K562 (cell line): ENCODE results near the gene GLIPR1. TPM values are rescaled to one million over a fixed set of nuclear protein-coding genes. Genes with fewer than 3 reads are reported as not detected.
"Not testable (repeated sequence)": the region's sequence is repeated elsewhere in the genome, so short reads cannot be mapped to it uniquely, and the experiment has no call there.

Experiments used
- ATAC-seq: fragments of 200-7000 bp; cut with Tn5 transposase; 3 replicates; pipeline ENCODE4 v1.9.1; 2020; ENCODE audit warnings: moderate library complexity
- BruUV-seq: library from RNA; stranded (reverse); fragments of 400-500 nt; replicated peaks from 2 replicates; lab custom pipeline; 2021; lab: Mats Ljungman, UMichigan
- CTCF ChIA-PET: fragments of 300-600 bp; formaldehyde crosslinking; extraction: SDS; loops from one replicate; lab custom pipeline; 2021; ENCODE audit warnings: low intra/inter-chr PET ratio; lab: Yijun Ruan, JAX
- POLR2A ChIA-PET: fragments of 300-600, 350-650 bp; sonication (Branson Sonifier 250); formaldehyde crosslinking; extraction: SDS; loops from one replicate; lab custom pipeline; 2021; ENCODE audit warnings: antibody characterized with exemption, inconsistent platforms; lab: Yijun Ruan, JAX
- DNase-seq, 4 experiments: peaks; one replicate each; pipeline versions ENCODE4 v3.0.0 to v3.0.0-alpha.2; 2011 to 2018; ENCODE audit warnings: low spot score in 3 of 4, mixed read lengths in 3 of 4; ENCODE audit errors: extremely low read depth in 1 of 4
- FAIRE-seq: peaks from 2 replicates; lab custom pipeline; 2011; peaks lifted over from hg19 to GRCh38; lab: Jason Lieb, UNC
- H2AFZ ChIP-seq: 2 replicates; pipeline ENCODE4 v1.6.0; 2011; ENCODE audit warnings: low read depth, low read length, control low read depth, inconsistent platforms
- H3K27ac ChIP-seq: fragments of 200-600 bp; 3 replicates; pipeline ENCODE4 v1.8.0; 2011; ENCODE audit warnings: low read depth, mild to moderate bottlenecking, control low read depth, inconsistent platforms, low read length, moderate library complexity, mixed read lengths; ENCODE audit errors: extremely low read depth
- H3K27me3 ChIP-seq, 2 experiments: fragments of 300-600 bp in 1 of 2; 2 replicates in 1 of 2; 3 replicates in 1 of 2; pipeline versions ENCODE4 v1.6.0 to v1.8.0; 2011; ENCODE audit warnings: inconsistent platforms in 2 of 2, low read length in 2 of 2, mild to moderate bottlenecking in 1 of 2, mixed read lengths in 1 of 2, moderate library complexity in 1 of 2; ENCODE audit not compliant: control insufficient read depth in 2 of 2, insufficient read depth in 2 of 2
- H3K36me3 ChIP-seq: fragments of 300-600 bp; 3 replicates; pipeline ENCODE4 v1.8.0; 2011; ENCODE audit warnings: mild to moderate bottlenecking, low read length, inconsistent platforms; ENCODE audit not compliant: control insufficient read depth, insufficient read depth
- H3K4me1 ChIP-seq, 2 experiments: fragments of 200-600 bp in 1 of 2; replicated peaks in 1 of 2; 2 replicates in 1 of 2; 3 replicates in 1 of 2; pipeline versions ENCODE4 v1.5.1 to v1.8.0; 2011; ENCODE audit warnings: inconsistent platforms in 2 of 2, low read length in 2 of 2, mild to moderate bottlenecking in 1 of 2, mixed read lengths in 1 of 2, moderate library complexity in 1 of 2; ENCODE audit not compliant: control insufficient read depth in 2 of 2, insufficient read depth in 2 of 2
- H3K4me2 ChIP-seq: 2 replicates; pipeline ENCODE4 v1.6.1; 2011; ENCODE audit warnings: low read length, control low read depth, inconsistent platforms, mixed read lengths; ENCODE audit not compliant: insufficient read depth
- H3K4me3 ChIP-seq: fragments of 200-600 bp; sonication (generic), shearing (Covaris generic); 2 replicates; pipeline ENCODE4 v1.5.1; 2016; ENCODE audit warnings: control low read depth, inconsistent platforms
- H3K79me2 ChIP-seq: fragments of 200-600 bp; 3 replicates; pipeline ENCODE4 v1.8.0; 2011; ENCODE audit warnings: low read length, inconsistent platforms; ENCODE audit not compliant: control insufficient read depth, insufficient read depth
- H3K9ac ChIP-seq, 2 experiments: 2 replicates each; pipeline versions ENCODE4 v1.6.0 to v1.6.1; 2011; ENCODE audit warnings: low read depth in 2 of 2, low read length in 2 of 2, control low read depth in 1 of 2, inconsistent platforms in 1 of 2, mild to moderate bottlenecking in 1 of 2, mixed read lengths in 1 of 2; ENCODE audit not compliant: insufficient read depth in 1 of 2
- H3K9me1 ChIP-seq: one replicate; pipeline ENCODE4 v1.6.0; 2011; ENCODE audit warnings: inconsistent platforms, mild to moderate bottlenecking, low read length, moderate library complexity; ENCODE audit not compliant: control insufficient read depth, insufficient read depth
- H3K9me3 ChIP-seq: replicated peaks from 2 replicates; pipeline ENCODE4 v1.5.1; 2011; ENCODE audit warnings: low read depth, low read length, inconsistent platforms; ENCODE audit not compliant: control insufficient read depth, insufficient read depth
- H4K20me1 ChIP-seq: replicated peaks from 2 replicates; pipeline ENCODE4 v1.6.1; 2011; ENCODE audit warnings: low read length, inconsistent platforms, mixed read lengths; ENCODE audit not compliant: control insufficient read depth, insufficient read depth
- ATF6 ChIP-seq: sonication (generic); formaldehyde crosslinking; IDR thresholded peaks from 2 replicates; pipeline ENCODE4 v1.4.0; 2020; ENCODE audit warnings: mild to moderate bottlenecking, missing genetic modification reagents
- BCOR ChIP-seq: fragments of 450-650 bp; IDR thresholded peaks from 2 replicates; pipeline ENCODE4 v1.6.1; 2016
- MBD2 ChIP-seq: sonication (generic); IDR thresholded peaks from 2 replicates; pipeline ENCODE4 v1.6.1; 2016; ENCODE audit warnings: low read depth, borderline replicate concordance
- MED1 ChIP-seq: sonication (generic); formaldehyde crosslinking; IDR thresholded peaks from 2 replicates; pipeline ENCODE4 v1.8.1; 2023; ENCODE audit warnings: missing genetic modification reagents, borderline replicate concordance
- PHF21A ChIP-seq: fragments of 450-650 bp; IDR thresholded peaks from 2 replicates; pipeline ENCODE4 v1.6.1; 2017; ENCODE audit warnings: low read depth, borderline replicate concordance
- SRSF9 ChIP-seq: fragments of 200-400 bp; formaldehyde crosslinking; IDR thresholded peaks from 2 replicates; pipeline ENCODE4 v1.6.1; 2017; ENCODE audit warnings: low read depth, low read length, borderline replicate concordance
- ZNF76 ChIP-seq: fragments of 250-450 bp; sonication (Bioruptor Pico); IDR thresholded peaks from 2 replicates; pipeline ENCODE4 v1.4.0; 2020; ENCODE audit warnings: mild to moderate bottlenecking, moderate library complexity, borderline replicate concordance
- WGBS: fragments of 100-300 bp; shearing (Covaris generic); methylation state at CpG from one replicate; pipeline ENCODE4 v1.1.6; 2016; ENCODE audit warnings: low coverage, mixed read lengths; ENCODE audit not compliant: insufficient coverage; ENCODE audit errors: missing lambda C conversion rate; 5-methylcytosine and 5-hydroxymethylcytosine counted together
- in situ Hi-C: fragments of 300-500 bp; cut with MboI; formaldehyde crosslinking; loops from 4 replicates; pipeline ENCODE4 v1.15.0; 2018; ENCODE audit warnings: inconsistent platforms, mixed read lengths
- intact Hi-C: fragments of 100-400 bp; cut with micrococcal nuclease; formaldehyde crosslinking; loops from 2 replicates; pipeline ENCODE4 v1.14.2; 2022
- polyA plus RNA-seq, 8 experiments: library from polyadenylated mRNA; depleted of rRNA in 4 of 8; stranded (reverse) in 5 of 8; unstranded in 3 of 8; fragments of >200 nt; fragmentation: Nextera tagmentation in 2 of 8; fragmentation: Illumina TruSeq in 1 of 8; extraction: Ambion mirVana in 2 of 8; extraction: Trizol in 1 of 8; gene quantifications; 2 replicates each; pipeline versions ENCODE4 v1.2.1 to v1.2.3, GENCODE V29; 2011 to 2014; ENCODE audit warnings: inconsistent platforms in 1 of 8, missing spikeins in 1 of 8
- total RNA-seq, 7 experiments: library from RNA; depleted of rRNA in 6 of 7; stranded (reverse); fragments of >200 nt in 6 of 7; fragmentation: Illumina TruSeq in 2 of 7; extraction: Trizol in 2 of 7; gene quantifications; 2 replicates each; pipeline versions ENCODE4 v1.2.1 to v1.2.3, GENCODE V29; 2011 to 2021; ENCODE audit warnings: low replicate concordance in 1 of 7
- TF ChIP-seq, protein P1 (sequence below): fragments of 450-650 bp; formaldehyde crosslinking; IDR thresholded peaks from 2 replicates; pipeline ENCODE4 v1.4.0; 2020; ENCODE audit warnings: mild to moderate bottlenecking, moderate library complexity

Gene GLIPR1
- total and polyA plus RNA-seq, 9 of the 15 experiments (the other 6 are each of a cell fraction or from before 2014, with no cell fraction given) = 0.26 to 2.1 (median 1.2) TPM

GRCh38 chr12:75483431-75483830 lies 2.9 kb downstream of the GLIPR1 start:
- Histone ChIP-seq H2AFZ (no peak overlapping the region), H3K9me1 (no peaks in the 10 kb centered on the region), H3K36me3 (no peaks in the 10 kb centered on the region), H3K4me1 (peaks cover 0 to 6% of the 10 kb centered on the region in 2 experiments; a peak in 4 of 5 replicates), H3K27me3 (no peaks in the 10 kb centered on the region), H3K9me3 (no peaks in the 10 kb centered on the region), H3K79me2 (no peaks in the 10 kb centered on the region), H3K4me3 (no peak overlapping the region), H3K27ac (no peak overlapping the region), H3K4me2 (no peak overlapping the region), H4K20me1 (no peaks in the 10 kb centered on the region), H3K9ac (no peak overlapping the region)
- DNase-seq (no peak), FAIRE-seq (no peak), ATAC-seq (no peak)
- CTCF ChIA-PET = no interaction called here
- intact Hi-C loops = loop anchor here (5.0 to 10.0 kb wide), 3 partner anchors 151 to 971 kb away; partner anchors contain the start of genes BBS10, CAPS2 and GLIPR1L1
- no TSS peak for BruUV-seq
- POLR2A ChIA-PET = interaction anchor here (0.8 to 1.5 kb wide), 3 partner anchors 9 to 14 kb away, joined by 3 to 7 read pairs (median 5); no protein-coding TSS in a partner anchor
- WGBS = 40% methylated on average over 2 of the region's 2 CpGs
- in situ Hi-C loops = loop anchor here (10.0 kb wide), 1 partner anchor 149 kb away; the partner anchor contains the start of genes CAPS2 and GLIPR1L1
- TF ChIP-seq MBD2 (no peak), PHF21A (no peak), ZNF76 (no peak), MED1 (no peak), BCOR (no peak), ATF6 (CRISPR knock-in tag) (no peak), SRSF9 (no peak)
- TF ChIP-seq, protein P1, sequence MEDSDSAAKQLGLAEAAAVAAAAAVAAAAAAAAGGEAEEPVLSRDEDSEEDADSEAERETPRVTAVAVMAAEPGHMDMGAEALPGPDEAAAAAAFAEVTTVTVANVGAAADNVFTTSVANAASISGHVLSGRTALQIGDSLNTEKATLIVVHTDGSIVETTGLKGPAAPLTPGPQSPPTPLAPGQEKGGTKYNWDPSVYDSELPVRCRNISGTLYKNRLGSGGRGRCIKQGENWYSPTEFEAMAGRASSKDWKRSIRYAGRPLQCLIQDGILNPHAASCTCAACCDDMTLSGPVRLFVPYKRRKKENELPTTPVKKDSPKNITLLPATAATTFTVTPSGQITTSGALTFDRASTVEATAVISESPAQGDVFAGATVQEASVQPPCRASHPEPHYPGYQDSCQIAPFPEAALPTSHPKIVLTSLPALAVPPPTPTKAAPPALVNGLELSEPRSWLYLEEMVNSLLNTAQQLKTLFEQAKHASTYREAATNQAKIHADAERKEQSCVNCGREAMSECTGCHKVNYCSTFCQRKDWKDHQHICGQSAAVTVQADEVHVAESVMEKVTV = no peak

DNA sequence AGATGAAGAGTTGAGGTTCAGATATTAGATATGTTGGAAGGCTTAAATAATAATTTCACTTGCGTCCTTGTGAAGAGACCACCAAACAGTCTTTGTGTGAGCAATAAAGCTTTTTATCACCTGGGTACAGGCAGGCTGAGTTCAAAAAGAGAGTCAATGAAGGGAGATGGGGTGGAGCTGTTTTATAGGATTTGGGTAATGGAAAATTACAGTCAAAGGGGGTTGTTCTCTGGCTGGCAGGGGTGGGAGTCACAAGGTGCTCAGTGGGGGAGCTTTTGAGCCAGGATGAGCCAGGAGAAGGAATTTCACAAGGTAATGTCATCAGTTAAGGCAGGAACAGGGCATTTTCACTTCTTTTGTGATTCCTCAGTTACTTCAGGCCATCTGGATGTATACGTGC lies 3.9 kb downstream of the GLIPR1 start:
- H3K27ac ChIP-seq, H3K27me3 ChIP-seq, H3K36me3 ChIP-seq, DNase-seq, H4K20me1 ChIP-seq, H2AFZ ChIP-seq, H3K4me1 ChIP-seq, FAIRE-seq, H3K9me1 ChIP-seq, H3K4me2 ChIP-seq, H3K9me3 ChIP-seq, H3K4me3 ChIP-seq, H3K9ac ChIP-seq, H3K79me2 ChIP-seq, ATAC-seq, CTCF ChIA-PET, BruUV-seq: not testable (repeated sequence)
- intact Hi-C loops = loop anchor here (5.0 to 10.0 kb wide), 3 partner anchors 152 to 970 kb away; partner anchors contain the start of genes BBS10, CAPS2 and GLIPR1L1
- in situ Hi-C loops = loop anchor here (10.0 kb wide), 1 partner anchor 150 kb away; the partner anchor contains the start of genes CAPS2 and GLIPR1L1
- 94% methylated on average over 2 of the region's 2 CpGs for WGBS
- POLR2A ChIA-PET = interaction anchor here (1.5 kb wide), 1 partner anchor 13 kb away, joined by 7 read pairs; no protein-coding TSS in a partner anchor
